GM21423 (cell line): ENCODE data around the gene OR6X1.
"Not testable (repeated sequence)": the region's sequence is repeated elsewhere in the genome, so short reads cannot be mapped to it uniquely, and the experiment has no call there.

Source experiments
- ATAC-seq: cut with Tn5 transposase; IDR thresholded peaks from one replicate; pipeline ENCODE4 v1.9.1; 2021; ENCODE audit warnings: mild to moderate bottlenecking, moderate library complexity; ENCODE audit not compliant: unreplicated experiment

Gene OR6X1

DNA sequence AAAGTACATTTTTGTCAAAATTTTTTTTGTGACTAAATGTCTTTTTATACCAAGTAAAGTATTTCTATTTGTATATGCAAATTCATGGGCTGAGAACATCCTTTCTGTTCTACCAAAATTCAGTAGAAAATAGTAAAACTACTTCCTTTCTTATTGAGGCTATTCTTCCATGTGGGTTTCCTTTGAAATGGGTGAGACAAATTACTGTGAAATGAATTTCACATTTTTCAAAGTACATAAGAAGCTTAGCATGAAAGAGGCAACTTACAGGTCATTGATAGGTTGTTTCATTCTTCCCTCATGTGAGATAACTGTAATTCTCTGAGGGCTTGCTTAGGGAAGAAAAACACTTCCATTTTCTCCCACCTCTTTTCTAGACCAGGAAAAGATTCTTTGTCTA, 1.0 kb upstream of the OR6X1 start:
- ATAC-seq: no peak

GRCh38 chr11:123753110-123753509, 1.2 kb downstream of the OR6X1 start:
- ATAC-seq: no peak

- no peak for ATAC-seq
Measured at GRCh38 chr11:123751781-123752180, 2.5 kb downstream of the OR6X1 start.

DNA sequence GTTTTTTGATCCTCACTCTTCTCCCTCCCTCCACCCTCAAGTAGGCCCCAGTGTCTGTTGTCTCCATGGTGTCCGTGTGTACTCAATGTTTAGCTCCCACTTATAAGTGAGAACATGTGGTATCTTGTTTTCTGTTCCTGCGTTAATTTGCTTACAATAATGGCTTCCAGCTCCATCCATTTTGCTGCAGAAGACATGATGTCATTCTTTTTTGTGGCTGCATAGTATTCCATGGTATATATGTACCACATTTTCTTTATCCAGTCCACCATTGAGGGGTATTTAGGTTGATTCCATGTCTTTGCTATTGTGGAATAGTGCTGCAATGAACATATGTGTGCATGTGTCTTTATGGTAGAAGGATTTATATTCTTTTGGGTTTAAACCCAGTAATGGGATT, 6.0 kb downstream of the OR6X1 start:
- not testable (repeated sequence) for ATAC-seq

DNA sequence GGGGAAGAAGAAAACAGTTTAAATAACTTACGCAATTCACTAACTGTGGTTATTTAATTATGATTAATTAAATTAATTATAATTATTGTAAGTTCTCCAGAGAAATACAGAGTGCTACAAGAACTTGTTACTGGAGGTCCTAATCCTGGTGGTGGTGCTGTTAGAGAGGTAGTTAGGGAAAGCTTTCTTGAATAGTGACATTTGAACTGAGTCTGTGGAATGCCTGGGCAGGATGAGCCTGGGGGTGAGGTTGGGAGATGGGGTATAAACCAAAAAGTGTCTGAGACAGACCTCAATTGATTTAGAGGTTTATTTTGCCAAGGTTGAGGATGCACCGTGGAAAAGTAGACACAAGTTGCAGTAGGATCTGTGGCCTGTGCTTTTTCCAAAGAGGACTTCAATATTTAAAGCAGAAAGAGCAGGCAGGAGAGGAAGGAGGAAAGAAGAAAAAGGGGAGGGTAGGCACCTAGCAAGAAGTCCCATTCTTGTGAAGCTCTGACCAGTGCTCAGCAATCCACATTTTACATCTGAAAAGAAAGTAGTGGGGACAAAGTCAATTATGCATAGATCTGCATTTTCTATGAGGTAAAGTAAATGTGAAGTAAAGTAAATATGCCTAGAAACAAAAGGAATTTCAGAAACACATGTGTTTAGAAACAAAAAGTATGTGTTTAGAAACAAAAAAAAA, 8.4 kb downstream of the OR6X1 start:
- ATAC-seq: no peak

GRCh38 chr11:123742724-123743120, 11.6 kb downstream of the OR6X1 start:
- no peak for ATAC-seq

DNA sequence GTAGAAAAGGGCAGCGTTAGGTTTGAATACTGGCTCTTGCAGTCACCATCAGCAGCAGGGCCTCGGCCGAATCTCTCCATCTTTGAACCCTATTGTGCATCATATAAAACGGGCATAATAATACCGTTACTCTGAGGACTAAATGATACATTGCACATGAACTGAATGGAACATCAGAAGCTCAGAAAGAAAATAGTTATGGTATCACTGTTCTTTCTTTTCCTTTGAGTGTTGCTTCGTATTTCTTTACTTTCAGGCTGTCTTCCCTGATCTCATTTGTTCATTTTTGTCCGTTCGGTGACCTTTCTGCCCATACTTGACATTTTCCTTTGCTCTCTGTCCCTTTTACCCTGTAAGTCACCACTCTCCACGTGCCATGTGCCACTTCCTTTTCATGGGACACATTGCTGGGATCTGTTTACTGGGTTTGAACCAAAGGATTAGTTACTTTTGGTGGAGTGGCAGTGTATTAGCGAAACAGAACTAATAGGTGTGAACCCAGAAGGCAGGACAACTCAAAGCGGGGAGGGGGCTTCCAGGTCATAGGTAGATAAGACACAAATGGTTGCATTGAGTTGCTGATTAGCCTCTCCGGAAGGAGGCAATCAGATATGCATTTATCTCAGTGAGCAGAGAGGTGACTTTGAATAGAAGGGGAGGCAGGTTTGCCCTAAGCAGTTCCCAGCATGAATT, 12.1 kb downstream of the OR6X1 start:
- ATAC-seq: no peak

DNA sequence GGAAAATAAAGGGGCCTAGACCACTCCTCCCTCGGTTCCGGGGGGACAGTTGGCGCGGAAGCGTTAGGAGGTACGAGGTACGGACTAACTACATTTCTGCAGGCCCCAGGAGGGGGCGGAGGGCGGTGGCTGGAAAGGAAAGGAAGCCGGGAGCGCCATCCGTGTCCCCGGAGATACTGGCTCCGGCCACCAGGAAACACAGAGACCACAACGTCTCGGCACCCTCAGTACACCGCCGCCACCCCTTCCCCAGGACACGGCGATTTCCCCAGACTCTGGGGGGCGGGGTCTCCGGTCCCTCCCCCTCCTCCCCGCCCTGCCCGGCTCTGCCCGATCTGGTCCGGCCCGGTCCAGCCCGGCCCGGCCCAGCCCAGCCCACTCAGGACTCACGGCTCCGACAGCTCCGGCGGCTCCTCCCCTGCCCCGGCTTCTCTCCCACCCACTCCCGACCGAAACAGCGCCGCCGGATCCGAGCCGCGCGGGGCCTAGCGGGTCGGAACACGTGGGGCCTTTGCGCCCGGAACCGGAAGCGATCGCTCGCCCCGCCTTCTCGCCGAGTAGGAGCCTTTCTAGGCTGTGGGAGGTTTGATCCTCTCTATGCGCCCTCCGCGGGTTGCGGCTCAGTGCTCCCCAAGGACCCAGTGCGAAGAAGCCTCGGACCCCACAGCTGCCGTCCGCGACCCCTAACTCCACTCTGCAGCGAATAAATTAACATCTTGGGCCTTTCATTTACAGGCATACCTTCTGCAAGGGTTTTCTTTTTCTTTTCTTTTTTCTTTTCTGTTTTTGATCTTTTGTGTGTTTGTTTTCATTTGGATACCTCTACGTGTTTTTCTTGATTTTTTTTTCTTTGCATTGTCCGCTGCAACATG, 12.9 kb downstream of the OR6X1 start, which contains the start of gene ZNF202:
Gene ZNF202 (minus strand): TSS at position 502 of the 872 bp plus-strand sequence. CDS start 10,772 bp downstream, outside the sequence.
- ATAC-seq: peak; percentile 99

GRCh38 chr11:123740787-123741158, 13.5 kb downstream of the OR6X1 start:
- no peak for ATAC-seq

- no peak for ATAC-seq
Measured at GRCh38 chr11:123738374-123738773, 15.9 kb downstream of the OR6X1 start.

GRCh38 chr11:123736769-123737168, 17.5 kb downstream of the OR6X1 start:
- no peak for ATAC-seq

DNA sequence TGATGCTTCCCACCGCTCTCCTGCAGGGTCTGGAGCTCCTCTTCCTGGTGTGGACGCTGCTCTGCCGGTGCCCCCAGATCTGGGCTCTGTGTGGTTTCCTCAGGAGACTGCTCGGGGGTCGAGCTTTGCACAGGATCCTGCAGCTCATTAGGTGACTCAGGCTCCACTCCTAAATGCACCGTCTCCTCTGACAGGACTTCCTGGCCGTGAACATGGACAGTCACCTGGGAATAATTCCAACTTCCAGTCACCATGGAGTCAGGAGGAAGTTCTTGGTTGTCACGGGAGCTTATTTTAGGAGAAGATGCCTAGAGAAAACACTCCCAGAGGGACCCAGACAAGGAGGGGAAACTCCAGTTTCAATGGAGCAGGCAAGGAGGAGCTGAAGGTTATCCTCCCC, 24.7 kb downstream of the OR6X1 start:
- ATAC-seq: no peak

DNA sequence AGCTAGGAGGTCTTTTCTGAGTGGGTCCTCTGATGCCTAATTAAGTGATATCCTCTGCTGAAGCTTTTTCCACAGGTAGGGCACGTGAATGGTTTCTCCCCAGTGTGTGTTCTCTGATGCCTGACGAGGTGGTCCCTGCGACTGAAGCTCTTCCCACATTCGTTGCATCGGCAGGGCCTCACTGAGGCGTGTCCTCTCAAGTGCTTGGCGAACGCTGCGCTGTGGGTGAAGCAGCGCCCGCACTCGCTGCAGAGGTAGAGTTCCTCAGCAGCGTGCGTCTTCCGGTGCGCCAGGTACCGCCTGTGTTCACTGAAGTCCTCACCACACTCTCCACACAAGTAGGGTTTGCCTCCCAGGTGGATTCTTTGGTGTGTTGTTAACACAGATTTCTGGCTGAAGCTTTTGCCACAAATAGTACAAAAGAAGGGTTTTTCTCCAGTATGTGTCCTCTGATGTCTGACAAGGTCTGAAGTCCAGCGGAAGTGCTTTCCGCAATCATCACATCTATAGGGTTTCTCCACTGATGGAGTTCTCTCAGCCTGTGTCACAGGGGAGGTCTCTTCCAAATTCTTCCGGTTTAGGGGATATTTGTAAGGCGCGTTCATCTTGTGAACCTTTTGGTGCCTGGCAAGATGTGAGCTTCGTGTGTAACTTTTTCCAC, 28.2 kb downstream of the OR6X1 start:
- ATAC-seq: no peak

DNA sequence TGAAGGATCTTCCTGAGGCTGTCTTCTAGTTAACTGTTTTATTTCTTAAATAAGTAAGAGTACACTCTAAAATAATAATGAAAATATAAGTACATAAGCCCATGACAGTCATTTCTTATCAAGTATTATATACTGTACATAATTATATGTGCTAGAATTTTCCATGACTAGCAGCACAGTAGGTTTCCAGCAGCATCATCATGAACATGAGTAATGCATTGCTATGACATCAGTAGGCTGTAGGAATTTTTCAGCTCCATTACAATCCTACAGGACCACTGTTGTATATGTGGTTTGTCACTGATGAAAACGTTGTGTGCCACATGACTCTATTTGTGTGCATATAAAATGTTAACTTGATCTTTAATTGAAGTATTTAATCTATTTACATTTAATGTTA, 34.9 kb downstream of the OR6X1 start:
- ATAC-seq: no peak

DNA sequence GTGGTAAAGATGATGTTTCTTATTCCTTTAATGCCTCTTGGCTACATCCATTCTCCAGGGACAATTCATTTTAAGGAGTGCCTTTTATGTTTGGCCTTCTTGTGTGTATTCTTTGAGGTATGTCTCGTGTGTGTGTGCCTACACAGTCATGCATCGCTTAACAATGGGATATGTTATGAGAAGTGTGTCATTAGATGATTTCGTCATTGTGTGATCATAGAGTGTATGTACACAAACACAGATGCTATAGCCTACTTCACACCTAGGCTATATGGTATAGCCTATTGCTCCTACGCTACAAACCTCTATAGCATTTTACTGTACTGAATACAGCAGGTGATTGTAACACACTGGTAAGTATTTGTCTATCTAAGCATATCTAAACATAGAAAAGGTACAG, 35.8 kb downstream of the OR6X1 start:
- no peak for ATAC-seq

DNA sequence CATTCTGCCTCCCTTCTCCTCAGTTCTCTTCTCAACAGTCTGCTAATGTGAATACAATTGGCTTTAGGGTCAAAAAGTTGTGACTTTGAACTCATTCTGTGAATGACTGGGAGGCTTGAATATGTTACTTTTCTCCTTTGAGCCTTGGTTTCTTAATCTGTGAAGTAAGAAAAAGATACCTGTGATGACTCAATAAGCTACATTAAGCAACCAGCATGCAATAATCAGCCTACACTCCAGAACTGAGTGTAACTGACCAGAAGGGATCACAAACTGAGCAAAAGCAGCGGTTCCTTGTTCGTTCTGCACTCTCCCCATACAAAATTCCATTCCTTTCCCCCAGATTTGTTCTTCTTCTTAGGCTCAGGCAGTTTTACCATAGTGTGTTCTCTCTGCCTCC, 36.3 kb downstream of the OR6X1 start:
- no peak for ATAC-seq

- not testable (repeated sequence) for ATAC-seq
Measured at GRCh38 chr11:123712627-123713026, 41.7 kb downstream of the OR6X1 start.

- peak; percentile 65 for ATAC-seq
Measured at GRCh38 chr11:123707606-123708205, 46.6 kb downstream of the OR6X1 start.

- ATAC-seq: no peak
Measured at GRCh38 chr11:123707206-123707605, 47.1 kb downstream of the OR6X1 start.

GRCh38 chr11:123704341-123704740, 50.0 kb downstream of the OR6X1 start:
- no peak for ATAC-seq
